Measurements from ENCODE around the gene DAPK2.

The DAPK2 gene

DNA sequence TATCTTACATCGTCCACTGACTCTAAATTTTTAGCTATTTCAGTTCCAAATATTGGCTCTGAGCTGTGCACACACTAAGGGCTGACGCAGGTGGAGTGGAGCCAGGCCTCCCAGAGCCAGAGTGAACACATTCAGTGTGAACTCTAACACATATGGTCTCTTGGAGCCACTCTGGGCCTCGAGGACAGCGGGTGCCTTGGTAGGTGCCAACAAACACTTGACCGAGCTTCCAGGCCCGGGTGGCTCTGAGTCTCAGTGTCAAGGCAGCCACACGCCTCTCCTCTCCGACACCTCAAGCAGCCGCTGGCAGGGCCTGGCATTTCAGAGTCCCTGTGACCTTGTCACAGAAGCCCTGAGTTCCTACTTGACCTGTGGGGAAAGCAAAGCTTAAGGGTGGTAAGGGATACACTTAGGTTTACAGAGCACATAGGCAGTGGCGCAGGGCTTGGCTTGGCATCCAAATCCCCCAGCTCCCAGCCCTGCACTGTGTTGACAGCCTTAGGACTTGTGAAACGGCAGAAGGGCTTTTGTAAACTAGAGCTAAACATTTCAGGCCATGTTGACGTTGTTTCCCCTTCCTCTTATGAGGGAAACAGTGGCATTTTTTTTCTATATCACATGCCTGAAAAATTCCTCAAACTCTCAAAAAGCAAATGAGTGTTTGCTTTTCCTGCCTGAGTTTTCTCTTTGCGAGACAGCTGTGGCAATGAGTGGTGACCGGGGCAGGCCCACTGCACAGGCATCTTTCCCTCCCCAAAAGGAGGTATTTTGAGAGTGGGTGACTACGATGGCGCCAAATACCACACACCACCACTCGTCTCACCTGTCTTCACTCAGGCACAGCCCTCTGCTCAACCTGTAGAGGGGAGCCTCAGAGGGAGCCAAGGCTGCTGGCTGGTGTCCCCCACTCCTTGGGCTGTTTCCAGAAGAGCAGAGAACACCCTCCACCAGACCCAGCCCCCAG, 60.8 kb downstream of the DAPK2 start:
- TF ChIP-seq CTCF (IDR thresholded peaks at IDR 0.05; ENCODE audit: control extremely low read depth, extremely low read depth, low read depth, missing control alignments), result no peak
- CTCF ChIA-PET, result interaction anchor here (0.8 to 9.3 kb wide), 13 partner anchors 15 to 519 kb away, joined by 3 to 92 read pairs (median 5); partner anchors contain the start of gene DAPK2
- POLR2A ChIA-PET, result interaction anchor here (1.3 kb wide), 1 partner anchor 14 kb away, joined by 7 read pairs; no protein-coding TSS in a partner anchor

GRCh38 chr15:63984331-63984730, 62.0 kb downstream of the DAPK2 start:
- POLR2A ChIA-PET, result no interaction called here
- TF ChIP-seq CTCF (IDR thresholded peaks at IDR 0.05; ENCODE audit: control extremely low read depth, extremely low read depth, low read depth, missing control alignments), result no peak
- CTCF ChIA-PET, result interaction anchor here (1.7 to 9.3 kb wide), 7 partner anchors 14 to 232 kb away, joined by 4 to 92 read pairs (median 17); partner anchors contain the start of gene DAPK2
- DNase-seq (ENCODE audit: extremely low spot score), result no peak

More for the DNA sequence above, 60.8 kb downstream of the DAPK2 start:
- no peak for DNase-seq (ENCODE audit: extremely low spot score)

DNA sequence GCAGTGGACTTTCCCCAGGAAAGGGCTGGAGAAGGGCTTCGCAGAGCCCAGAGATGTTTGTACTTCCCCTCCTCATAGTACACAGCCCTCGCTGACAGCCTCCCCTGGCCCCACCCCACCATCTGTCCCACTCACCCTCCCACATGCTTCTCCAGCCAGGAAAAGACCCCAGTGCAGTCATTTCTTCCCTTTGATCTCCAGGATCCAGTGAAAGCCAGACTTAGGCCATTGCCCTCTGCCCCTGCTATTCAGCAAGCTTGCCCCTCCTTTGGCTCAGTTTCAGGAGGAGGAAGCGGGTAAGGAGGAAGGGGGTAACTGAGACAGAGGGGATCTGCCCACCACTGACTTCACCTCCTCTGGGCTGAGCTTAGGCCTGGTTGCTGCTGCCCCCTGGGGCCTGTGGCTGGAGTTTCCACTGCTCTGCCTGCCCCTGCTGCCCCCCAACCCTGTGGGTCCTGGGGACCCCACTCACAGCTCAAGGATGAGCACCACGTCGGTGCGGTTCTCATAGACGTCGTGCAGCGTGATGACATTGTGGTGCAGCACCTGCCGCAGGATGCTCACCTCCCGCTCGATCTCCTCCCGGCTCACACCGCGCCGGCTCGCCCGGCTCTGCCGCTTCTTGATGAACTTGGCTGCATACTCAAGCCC, 63.1 kb downstream of the DAPK2 start:
- ChIA-PET POLR2A (no interaction called here), CTCF (interaction anchor here (0.7 to 9.3 kb wide), 18 partner anchors 9 to 373 kb away, joined by 3 to 92 read pairs (median 4); partner anchors contain the start of gene DAPK2)
- TF ChIP-seq CTCF (IDR thresholded peaks at IDR 0.05; ENCODE audit: control extremely low read depth, extremely low read depth, low read depth, missing control alignments), result peak; percentile 63
- DNase-seq (ENCODE audit: extremely low spot score), result no peak

DNA sequence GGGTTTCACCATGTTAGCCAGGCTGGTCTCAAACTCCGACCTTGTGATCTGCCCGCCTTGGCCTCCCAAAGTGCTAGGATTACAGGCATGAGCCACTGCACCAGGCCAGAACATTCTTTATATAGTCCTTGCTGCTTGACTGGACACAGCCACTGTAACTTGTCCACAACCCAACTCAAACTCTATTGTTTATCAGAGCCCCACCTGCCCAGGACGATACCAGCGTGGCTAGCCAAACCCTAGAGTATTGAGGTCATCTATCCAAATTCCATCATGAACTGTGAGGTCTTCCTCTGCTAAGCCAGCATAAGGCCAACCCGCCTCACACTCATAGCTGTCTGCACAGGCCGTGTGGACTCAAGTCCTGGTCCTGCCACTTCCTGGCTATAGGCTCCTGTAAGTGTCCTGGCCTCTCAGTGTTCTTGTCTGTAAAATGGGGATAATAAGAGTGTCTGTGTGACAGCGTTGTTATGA, 63.9 kb downstream of the DAPK2 start:
- TF ChIP-seq CTCF (IDR thresholded peaks at IDR 0.05; ENCODE audit: control extremely low read depth, extremely low read depth, low read depth, missing control alignments), result no peak
- DNase-seq (ENCODE audit: extremely low spot score), result no peak
- ChIA-PET CTCF (interaction anchor here (0.7 to 9.3 kb wide), 13 partner anchors 9 to 230 kb away, joined by 3 to 92 read pairs (median 5); partner anchors contain the start of gene DAPK2), POLR2A (no interaction called here)

DNA sequence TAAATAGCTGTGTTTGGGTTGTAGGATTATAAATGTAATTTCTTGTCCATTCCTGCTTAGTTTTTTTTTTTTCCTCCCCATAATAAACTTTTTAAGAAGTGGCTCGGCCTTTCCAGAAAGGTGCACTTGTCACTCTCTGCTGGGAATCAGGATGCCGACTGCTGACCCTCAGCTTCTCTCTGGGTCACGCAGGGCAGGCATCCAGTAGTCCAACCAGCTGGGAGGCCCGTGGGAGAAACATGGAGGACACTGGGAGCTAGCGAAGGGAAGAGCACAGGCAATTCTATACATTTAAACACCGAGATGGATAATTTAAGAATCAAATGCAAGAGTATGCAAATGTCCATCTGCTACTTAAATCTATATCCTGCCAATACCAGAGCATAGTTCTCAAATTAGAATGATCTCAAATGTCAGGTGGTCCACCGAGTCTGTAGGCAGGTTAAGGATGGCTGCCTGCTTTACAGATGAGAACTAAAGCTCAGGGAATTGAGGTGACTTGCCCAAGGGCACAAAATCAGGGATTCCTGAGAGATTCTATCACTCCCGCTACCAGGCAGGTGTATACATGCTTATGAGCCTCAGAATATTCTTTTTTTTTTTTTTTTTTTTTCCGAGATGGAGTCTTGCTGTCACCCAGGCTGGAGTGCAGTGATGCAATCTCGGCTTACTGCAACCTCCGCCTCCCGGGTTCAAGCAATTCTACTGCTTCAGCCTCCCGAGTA, 64.5 kb downstream of the DAPK2 start:
- POLR2A ChIA-PET, result no interaction called here
- TF ChIP-seq CTCF (IDR thresholded peaks at IDR 0.05; ENCODE audit: control extremely low read depth, extremely low read depth, low read depth, missing control alignments), result no peak
- CTCF ChIA-PET, result interaction anchor here (1.0 to 9.3 kb wide), 5 partner anchors 10 to 230 kb away, joined by 3 to 92 read pairs (median 5); partner anchors contain the start of gene DAPK2
- no peak for DNase-seq (ENCODE audit: extremely low spot score)

All from GM10248 (cell line).